NCI-H1694 (cell line): ENCODE results near the gene MED25.

Experiments
- DNase-seq: peaks from one replicate; lab custom pipeline; 2025; lab: John Stamatoyannopoulos, UW

MED25 gene

DNA sequence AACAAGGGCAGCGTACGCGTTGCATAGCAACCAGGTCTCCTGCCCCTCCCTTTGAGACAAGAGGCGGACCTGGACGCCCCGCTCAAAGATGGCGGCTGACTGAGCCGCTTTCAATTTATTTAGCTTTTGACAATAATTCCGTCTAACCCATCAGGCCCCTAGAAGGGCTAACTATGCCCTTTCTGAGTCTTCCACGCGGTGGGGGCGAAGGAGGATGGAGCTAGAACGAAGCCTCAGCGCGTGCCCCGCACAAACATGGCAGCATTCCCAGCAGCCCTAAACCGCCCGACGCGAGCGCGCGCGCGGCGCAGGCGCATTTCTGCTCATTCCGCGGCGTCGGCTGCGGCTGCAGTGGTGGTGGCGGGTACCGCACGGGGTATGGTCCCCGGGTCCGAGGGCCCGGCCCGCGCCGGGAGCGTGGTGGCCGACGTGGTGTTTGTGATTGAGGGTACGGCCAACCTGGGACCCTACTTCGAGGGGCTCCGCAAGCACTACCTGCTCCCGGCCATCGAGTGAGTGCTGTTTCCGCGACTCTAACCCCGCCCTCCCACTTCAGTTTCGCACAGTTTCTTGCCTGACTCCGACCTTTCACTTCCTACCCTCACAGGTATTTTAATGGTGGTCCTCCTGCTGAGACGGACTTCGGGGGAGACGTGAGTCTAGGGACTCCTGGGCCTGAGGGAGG is at the start of gene MED25:
TSS of gene MED25 (plus strand) at position 326 of the 685 bp plus-strand sequence. CDS start at position 379, 53 bp downstream.
- DNase-seq = peak; percentile 65

DNA sequence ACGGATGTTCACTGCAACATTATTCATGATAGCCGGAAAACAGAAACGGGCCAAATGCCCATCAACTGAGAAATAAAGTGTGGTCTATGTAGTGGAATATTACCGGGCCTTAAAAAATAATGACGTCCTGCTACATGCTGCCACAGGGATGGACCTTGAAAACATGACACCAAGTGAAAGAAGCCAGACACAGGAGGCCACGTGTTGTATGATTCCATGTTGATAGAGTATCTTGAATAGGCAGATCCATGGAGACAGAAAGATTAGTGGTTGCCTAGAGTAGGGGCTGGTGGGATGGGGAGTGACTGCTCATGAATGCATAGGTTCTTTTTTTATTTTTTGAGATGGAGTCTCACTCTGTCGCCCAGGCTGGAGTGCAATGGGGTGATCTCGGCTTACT is 47.6 kb upstream of the MED25 start:
- DNase-seq = no peak

GRCh38 chr19:49771674-49772139 is 46.4 kb upstream of the MED25 start:
- DNase-seq = no peak

- no peak for DNase-seq
Measured at GRCh38 chr19:49772850-49773432, 45.1 kb upstream of the MED25 start.

DNA sequence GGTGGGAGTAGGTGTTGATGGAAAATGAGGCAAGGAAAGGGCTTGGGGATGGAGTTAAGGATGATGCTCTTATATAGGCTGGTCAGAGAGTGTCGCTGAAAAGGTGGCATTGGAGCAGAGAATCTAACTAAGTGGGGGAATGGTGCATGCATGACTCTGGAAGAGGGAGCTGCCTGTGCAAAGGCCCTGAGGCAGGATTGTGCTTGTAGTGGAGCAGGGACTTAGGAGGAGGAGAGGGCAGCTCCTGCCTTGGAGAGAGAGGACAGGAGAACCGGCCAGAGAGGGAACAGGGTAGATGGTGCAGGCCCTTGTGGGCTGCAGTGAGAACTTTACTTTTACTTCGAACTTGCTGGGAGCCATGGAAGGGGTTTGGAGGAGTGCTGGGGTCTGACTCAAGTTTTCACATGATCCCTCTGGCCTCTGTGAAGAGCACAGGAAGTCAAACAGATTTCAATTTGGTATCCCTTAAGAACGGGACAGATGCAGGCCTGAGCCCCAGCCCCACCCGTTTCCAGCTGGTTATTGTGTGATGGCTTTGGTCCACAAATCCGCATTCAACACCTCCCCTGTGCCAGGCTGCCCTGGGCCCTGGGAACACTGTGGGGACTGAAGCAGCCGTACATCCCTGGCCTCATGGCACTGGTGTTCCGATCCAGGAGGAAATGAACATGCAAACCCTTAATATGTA is 44.3 kb upstream of the MED25 start:
- DNase-seq = no peak

DNA sequence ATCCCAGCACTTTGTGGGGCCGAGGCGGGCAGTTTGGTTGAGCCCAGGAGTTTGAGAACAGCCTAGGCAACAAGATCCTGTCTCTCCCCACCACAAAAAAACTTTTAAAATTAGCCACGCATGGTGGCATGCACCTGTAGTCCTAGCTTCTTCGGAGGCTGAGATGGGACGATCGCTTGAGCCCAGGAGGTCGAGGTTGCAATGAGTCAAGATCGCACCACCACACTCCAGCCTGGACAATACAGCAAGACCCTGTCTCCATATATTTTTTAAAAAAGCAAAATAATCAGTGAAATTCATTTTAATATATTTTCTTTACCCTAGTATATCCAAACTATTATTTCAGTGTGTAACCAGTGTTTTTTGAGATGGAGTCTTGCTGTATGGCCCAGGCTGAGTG is 43.1 kb upstream of the MED25 start:
- no peak for DNase-seq

DNA sequence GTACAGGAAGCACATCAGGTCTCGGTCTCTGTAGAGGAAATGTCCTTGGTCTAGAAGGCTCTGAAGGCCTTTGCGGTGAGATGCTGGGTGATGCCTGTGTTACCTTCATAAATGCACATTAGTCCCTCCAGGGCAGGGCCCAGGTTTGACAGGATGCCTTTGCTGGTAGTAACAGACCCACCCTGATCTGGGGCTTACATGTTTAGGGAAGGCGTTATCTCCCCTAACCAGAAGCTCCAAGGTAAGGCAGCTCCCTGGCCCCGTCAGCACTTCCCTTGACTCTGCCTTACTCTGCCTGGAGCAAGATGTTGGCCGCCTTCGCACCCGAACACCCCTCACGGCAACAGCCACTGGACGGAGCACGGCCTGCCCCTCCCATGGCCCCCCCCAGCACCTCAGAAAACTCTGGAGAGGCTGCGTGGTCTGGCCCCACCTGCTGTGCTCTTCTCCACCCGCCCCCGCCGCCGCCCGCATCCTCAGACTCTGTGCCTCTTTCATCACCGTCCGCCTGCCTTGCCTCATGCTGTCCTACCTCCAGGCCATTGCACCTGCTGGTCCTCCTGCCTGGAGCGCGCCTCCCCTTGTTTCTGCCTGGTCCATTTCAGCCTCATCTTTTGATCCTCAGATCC is 42.2 kb upstream of the MED25 start:
- no peak for DNase-seq

DNA sequence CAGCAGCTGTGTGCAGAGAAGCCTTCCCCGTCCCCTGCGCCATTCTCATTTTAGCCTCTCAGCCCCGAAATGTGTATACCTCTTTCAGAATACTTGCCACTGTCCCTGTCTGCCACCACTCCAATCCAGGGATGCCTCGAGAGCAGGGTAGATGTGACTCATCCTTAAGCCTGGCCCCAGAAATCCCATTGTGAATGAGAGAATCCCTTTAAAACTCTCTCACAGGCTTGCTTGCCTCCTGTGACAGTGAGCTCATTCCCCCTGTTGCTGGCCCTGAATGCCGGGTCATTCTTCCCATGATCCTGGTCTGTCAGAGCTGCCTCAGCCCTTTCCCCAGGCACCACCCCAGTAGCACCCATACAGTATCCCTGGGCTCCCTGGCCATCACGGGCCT is 41.7 kb upstream of the MED25 start:
- no peak for DNase-seq

DNA sequence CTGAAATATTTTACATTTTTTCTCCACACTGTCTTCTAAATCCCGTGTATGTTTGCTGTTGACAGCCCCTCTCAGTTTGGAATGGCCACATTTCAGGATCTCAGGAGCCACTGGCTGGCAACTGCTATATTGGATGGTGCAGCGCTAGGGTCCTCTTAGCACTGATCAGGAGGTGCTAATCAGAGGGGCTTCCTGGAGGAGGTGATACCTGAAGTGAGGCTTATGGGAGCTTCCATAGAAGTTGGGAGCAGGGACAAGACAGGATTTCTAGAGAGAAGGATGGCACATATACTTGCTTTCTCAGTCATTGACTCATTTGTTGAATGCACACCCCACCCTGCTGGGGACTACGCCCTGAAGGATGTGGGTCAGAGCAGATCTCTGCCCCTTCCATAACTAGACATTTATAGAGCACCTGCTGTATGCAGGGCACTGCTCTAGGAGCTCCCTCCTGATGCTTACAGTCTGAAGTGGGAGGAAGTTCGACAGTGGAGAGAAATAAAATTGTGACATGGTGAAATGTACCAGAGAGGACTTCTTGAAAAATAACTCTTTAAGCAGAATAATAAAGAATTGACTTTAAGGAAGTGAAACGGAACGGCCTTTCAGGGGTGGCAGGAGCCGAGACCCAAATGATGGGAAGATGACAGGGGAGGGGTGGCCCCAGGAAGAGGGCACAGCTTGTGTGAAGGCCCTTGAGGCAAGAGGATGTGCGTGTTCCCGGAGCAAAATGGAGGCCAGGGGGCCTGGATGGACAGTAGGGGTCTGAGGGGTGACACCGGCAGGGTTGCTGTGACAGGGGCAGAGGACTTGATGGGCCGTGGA is 38.1 kb upstream of the MED25 start:
- DNase-seq = no peak

- no peak for DNase-seq
Measured at GRCh38 chr19:49780861-49781260, 37.2 kb upstream of the MED25 start.

- DNase-seq = no peak
Measured at GRCh38 chr19:49781394-49781793, 36.7 kb upstream of the MED25 start.

GRCh38 chr19:49782515-49782914 is 35.6 kb upstream of the MED25 start:
- no peak for DNase-seq

DNA sequence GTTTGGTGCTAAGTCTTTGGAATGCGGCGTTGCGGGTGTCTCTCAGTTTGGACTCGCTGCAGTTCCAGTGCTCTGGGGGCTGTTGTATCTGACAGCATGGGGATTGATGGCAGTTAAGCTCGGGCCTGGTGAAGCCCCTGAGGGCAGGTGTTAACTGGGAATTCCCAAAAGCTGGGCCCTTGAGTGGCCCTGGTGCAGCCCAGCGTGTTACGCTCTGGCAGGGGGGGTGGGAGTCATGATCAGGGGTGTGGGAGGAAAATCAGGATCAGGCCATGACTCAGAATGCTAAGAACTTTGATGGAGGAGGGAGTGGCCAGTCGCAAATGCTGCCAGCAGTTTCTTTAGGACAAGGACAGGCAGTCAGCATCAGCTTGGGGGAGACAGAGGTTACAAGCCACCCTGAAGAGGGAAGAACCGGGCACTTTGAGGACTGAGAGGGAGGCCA is 31.7 kb upstream of the MED25 start:
- no peak for DNase-seq

- no peak for DNase-seq
Measured at GRCh38 chr19:49787746-49788145, 30.3 kb upstream of the MED25 start.

- no peak for DNase-seq
Measured at GRCh38 chr19:49788857-49789256, 29.2 kb upstream of the MED25 start.

DNA sequence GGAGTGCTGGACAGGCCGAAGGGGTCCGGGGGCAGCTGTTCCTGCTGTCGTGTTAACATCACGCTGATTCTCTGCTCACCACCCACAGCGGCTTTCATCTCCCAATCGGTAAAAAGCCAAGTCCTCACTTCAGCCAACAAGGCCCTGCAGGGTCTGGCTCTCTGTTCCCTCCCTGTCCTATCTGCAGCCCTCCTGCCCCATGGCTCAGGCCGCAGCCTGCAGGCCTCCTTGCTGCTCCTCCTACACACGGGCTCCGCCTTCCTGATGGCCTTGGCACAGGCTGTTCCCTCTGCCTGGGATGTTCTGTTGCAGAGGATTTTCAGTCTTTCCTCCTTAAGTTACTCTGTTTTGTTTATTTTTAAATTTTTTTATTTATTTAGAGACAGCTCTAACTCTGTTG is 27.2 kb upstream of the MED25 start:
- DNase-seq = no peak

GRCh38 chr19:49791776-49792445 is 26.2 kb upstream of the MED25 start:
- DNase-seq = no peak

DNA sequence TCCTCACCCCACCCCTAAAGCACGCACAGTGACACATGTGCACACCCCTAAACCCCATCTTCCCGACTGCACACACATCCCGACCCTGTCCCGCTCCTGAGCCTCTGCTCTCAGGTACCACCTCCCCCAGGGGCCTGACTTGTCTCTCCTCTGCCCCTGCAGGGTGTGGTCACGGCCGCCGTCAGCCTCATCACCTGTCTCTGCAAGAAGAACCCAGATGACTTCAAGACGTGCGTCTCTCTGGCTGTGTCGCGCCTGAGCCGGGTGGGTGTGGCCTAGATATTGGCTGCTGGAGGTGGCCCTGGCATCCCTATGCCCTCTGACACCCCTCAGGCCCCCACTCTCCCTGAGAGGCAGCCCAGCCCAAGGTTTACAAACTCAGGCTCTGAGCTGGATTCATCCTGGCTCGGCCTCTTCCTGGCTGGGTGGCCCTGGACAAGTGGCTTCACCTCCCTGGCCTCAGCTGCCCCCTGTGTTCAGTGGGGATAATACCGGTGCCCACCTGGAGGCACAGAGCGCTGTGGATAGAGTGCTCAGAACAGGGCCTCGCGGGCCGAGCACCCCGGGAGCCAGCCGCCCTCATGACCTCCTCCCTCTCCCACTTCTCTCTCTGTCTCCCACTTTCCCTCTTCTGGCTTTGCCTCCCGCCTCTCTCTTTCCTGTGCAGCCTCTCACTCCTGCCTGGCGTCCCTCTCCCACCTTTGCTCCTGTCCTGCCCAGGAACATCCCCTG is 25.1 kb upstream of the MED25 start:
- DNase-seq = no peak

GRCh38 chr19:49793561-49793840 is 24.6 kb upstream of the MED25 start:
- no peak for DNase-seq

GRCh38 chr19:49795615-49796014 is 22.5 kb upstream of the MED25 start:
- DNase-seq = no peak

- no peak for DNase-seq
Measured at GRCh38 chr19:49798574-49798973, 19.5 kb upstream of the MED25 start.
